Peyer's patch (tissue), 4 donors: ENCODE results near the gene WDR38.
"Not testable (repeated sequence)": the region's sequence is repeated elsewhere in the genome, so short reads cannot be mapped to it uniquely, and the experiment has no call there.

Source experiments
- CTCF ChIP-seq, 6 experiments: fragments of 450-650 bp in 4 of 6; fragments of 200-600 bp in 2 of 6; sonication (generic) in 1 of 6; IDR thresholded peaks; one replicate each; pipeline ENCODE4 v1.5.1; 2017 to 2019; ENCODE audit warnings: antibody characterized with exemption in 6 of 6, mild to moderate bottlenecking in 3 of 6, moderate library complexity in 1 of 6
- POLR2A ChIP-seq, 2 donors: fragments of 450-650 bp; IDR thresholded peaks; one replicate each; pipeline ENCODE4 v1.5.1; 2017; ENCODE audit warnings: antibody characterized with exemption in 2 of 2, mild to moderate bottlenecking in 2 of 2, moderate library complexity in 2 of 2

DNA sequence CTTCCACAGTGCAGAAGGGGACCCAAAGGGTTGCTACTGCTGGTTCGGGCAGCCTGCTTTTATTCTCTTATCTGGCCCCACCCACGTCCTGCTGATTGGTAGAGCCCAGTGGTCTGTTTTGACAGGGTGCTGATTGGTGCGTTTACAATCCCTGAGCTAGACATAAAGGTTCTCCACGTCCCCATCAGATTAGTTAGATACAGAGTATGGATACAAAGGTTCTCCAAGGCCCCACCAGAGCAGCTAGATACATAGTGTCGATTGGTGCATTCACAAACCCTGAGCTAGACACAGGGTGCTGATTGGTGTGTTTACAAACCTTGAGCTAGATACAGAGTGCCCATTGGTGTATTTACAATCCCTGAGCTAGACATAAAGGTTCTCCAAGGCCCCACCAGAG, 15.1 kb upstream of the WDR38 start:
- not testable (repeated sequence) for TF ChIP-seq POLR2A, CTCF (IDR thresholded peaks at IDR 0.05)
